SW480 (cell line): ENCODE measurements around the gene TRPM8.
"Not testable (repeated sequence)": the region's sequence is repeated elsewhere in the genome, so short reads cannot be mapped to it uniquely, and the experiment has no call there.

Source experiments
- DNase-seq: peaks from one replicate; pipeline ENCODE4 v3.0.0-alpha.2; 2016; ENCODE audit warnings: low spot score

TRPM8 gene

DNA sequence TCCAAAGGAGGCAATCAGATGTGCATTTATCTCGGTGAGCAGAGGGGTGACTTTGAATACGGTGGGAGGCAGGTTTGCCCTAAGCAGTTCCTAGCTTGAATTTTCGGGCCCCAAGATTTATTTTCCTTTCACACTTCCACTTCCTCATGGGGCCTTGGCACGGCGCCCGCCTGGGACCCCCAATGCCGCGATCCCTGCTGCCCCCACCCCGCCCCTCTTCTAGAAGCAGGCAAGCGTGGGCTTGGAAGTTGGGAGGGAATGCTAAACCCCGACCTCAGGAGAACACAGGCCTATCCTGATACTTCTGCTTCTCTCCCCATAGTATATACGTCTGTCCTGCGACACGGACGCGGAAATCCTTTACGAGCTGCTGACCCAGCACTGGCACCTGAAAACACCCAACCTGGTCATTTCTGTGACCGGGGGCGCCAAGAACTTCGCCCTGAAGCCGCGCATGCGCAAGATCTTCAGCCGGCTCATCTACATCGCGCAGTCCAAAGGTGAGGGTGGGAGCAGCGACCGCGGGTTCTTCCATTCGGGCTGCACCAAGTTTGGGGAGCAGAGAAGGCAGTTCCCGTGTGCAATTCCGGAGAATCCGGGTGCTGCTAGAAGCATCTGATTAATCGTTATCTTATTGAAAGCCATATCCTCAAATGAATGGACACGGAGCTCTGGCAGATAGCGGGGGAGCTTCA is 21.6 kb downstream of the TRPM8 start:
- DNase-seq = no peak

DNA sequence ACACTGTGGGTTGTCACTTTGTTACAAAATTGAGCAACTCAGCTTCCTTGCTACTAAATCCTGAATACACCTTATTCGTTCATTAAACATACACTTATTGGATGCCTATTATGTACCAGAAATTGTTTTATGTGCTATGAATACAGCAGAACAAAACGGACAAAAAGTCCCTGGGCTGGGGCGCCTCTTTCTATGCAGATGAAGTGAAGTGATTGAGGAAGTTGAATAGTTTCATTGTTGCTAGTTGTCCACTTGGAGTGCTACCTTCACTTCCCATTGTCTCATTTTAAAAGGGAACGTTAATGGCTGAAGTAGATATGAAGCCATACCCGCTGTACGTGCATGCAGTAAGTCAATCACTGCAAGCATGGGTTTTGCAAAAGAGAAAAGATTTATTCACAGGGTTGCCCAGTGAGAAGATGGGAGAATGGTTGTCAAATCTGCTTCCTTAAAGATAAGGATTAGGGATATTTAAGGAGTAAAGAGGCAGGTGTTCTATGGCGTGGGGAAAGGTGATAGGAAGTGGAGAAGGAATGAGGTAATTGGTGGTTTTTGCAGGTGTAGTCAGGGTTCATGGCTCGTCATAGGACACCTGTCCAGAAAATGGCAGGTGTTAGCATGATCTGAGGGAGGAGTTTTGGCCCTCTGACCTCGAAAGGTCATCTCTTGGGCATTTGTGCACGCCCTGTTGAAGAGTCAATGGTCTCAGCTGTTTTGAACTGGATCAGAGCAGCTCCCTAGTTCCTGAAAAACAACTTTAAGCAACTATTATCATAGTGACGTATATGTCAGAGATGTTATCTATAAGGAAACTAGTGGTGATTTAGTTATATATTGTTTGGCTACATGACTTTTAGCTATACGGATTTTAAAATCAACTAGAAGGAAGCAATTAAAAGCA is 23.5 kb downstream of the TRPM8 start:
- no peak for DNase-seq

DNA sequence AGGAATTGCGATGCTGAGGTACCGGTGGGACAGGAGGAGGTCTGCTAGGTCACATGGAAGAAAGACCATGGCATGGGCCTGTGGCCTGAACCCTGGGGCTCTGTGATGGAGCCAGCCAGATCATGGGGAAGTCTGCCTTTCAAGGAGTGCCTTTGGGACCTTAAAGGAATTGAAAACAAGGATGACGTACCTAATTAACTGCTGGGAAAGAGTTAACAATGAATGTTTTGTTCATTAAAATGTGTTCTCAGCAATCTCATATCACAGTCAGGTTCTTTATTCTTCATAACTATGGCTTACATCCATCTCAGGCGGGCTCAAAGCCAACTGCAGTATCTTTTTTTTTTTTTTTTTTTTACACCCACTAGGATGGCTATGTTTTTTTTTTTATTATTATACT is 25.6 kb downstream of the TRPM8 start:
- no peak for DNase-seq

DNA sequence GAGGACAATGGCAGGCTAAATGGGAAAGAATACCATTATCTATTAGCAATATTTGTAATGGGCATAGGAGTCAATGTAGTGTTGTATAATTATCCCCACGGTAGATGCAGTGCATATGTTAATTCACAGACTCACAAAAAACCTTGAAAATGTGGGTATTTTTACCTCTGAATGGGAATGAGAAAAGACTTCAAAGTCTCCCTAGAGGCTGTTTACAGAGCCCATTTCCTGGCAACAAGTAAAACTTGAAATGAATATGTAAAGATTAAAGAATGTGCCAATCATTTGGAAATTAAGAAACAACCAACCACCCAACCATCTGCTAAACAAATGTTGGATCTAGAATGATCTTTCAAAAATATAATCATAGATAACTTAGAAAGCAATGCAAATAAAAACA is 27.1 kb downstream of the TRPM8 start:
- DNase-seq = no peak

DNA sequence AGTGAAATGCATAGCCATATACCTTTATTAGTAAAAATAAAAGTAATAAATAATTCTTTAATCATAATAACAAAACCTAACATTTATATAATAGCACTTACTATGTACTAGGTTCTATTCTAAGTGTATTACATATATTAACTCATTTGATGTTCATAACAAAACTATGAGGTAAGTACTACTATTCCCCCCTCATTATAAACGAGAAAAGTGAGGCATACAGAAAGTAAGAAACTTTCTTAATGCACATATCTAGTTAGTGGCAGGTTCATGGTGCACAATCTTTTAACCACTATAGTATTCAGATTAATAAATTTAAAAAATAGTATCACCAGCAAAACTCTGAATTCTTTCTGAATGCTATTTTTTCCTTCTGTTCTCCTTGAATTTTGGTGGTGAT is 27.5 kb downstream of the TRPM8 start:
- no peak for DNase-seq

DNA sequence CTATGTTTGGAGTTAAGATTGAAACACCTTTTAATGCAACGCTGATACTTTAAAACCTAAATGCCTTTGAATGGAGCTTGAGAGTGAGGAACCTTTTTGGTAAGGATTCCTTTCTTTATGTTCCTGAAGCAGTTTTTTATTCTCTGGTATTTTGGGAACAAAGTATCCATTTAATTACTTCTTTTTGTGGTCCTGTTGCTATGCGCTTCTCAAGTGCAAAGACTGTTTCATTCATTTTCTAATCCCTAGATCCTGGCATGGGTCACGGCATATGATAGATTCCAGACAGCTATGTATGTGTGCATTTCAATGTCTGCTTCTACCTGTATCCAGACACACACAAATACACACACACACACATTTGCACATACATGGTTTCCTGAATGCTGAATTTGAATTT is 28.0 kb downstream of the TRPM8 start:
- DNase-seq = no peak

DNA sequence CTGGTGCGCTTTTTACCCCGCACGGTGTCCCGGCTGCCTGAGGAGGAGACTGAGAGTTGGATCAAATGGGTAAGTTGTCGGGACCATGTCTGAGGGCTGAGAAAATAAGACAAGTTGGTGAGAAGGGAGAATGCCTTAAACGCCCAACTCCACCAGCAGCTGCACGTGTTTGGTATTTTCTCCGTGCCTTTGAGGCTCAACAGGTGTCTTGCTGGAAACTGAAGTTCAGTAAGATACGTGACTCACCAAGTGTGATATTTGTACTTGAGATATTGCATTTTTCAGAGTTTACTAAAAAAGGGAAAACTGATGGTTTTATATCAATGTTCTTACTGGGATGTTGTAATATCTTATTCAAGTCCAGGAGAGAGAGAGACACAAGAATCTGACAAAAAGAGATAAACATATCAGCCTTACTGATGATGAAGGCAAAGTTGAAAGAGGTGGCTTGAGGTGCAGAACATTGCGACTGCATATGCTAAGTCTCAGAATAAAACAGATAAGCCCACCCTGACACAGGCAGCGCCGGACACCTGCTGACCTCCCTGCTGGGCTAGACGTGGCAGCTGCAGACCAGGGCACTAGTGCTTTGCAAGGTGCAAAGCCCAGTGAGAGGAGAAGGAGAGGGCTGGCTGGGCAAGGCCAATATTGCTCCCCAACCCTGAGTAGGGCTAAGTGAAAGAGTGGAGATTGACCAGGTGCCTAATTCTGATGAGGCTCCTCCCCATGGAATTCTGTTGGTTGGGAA is 33.1 kb downstream of the TRPM8 start:
- DNase-seq = no peak

DNA sequence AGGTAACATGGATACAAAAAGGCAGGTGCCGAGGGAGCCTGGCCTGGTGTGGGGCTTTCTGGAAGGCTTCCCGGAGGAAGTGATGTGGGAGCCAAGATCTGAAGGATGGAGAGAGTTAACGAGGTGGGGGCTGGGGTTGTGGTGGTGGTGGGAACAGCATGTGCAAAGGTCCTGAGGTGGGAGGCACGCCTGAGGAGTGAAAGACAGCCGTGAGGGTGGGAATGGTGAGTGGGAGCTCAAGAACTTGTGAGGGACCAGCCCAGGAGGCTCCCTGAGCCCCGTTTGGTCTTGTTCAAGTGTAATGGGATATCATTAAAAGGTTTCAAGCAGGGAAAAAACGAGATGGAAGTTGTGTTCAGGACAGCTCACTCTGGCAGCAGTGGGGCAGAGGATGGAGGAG is 35.2 kb downstream of the TRPM8 start:
- no peak for DNase-seq

DNA sequence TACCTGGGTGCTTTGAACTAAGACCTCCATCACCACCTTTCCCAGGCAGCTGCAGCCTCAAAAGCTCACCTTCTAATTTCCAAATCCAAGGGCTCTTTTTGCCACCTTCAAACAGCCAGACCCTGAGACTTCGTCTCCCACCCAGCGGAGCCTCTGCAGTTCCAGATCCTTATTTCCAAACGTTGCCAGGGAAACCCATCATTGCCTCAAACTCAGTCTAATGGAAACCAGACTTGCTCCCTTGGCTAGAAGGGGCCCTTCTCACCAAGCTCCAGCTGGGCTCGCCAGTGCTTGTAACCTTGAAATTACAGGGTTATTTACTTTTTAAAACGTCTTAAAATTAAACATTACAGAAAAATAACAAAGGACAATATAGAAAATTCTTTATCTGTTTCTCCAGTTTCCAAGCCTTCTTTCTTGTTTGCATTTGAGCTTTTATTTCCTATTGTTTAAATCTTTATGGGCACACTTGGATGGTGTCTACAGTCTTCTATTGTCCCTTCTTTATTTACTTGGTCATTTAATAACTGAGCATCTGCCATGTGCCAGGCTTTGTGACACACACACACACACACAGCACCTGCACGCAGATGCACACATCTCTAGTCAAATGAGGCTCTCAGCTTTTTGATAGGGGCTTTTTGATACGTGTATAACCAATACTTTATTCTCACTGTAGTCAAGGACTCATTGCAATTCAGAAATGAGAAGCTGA is 36.1 kb downstream of the TRPM8 start:
- DNase-seq = no peak

DNA sequence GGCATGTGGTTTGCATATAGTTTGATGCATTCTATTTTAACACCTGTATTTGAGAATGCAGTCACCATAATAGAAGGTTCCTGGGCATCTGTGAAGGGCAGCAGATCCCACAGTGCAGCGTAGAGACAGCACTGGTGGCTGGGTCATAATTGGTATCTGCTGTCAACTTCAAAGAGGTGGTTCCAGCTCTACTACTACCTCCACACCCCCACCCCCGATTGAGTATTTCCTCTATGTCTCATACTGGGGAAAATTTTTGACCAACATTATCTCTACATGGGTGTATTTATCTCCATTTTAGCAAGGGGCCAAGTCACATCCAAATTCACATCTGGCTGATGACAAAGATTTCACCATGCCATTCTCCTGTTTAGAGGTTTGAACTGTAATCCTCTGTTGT is 43.0 kb downstream of the TRPM8 start:
- DNase-seq = no peak

DNA sequence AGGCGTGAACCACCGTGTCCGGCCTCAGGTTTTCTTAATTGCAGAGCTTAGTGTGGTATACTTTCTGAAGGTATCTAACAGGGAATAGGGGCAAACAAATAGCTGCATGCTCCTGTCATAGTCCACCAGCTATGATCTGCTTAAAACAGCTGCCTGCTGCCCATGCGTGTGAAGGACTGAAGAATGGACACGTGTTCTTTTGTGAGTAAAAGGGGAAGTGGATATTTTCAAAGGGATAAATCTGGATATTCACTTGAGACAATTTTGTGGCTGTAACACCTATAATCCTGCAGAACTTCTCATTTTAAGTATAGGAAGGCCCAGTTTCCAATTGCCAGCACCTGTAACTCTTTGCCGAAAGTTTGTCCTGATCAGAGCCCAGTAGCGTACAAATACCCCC is 44.7 kb downstream of the TRPM8 start:
- DNase-seq = no peak

DNA sequence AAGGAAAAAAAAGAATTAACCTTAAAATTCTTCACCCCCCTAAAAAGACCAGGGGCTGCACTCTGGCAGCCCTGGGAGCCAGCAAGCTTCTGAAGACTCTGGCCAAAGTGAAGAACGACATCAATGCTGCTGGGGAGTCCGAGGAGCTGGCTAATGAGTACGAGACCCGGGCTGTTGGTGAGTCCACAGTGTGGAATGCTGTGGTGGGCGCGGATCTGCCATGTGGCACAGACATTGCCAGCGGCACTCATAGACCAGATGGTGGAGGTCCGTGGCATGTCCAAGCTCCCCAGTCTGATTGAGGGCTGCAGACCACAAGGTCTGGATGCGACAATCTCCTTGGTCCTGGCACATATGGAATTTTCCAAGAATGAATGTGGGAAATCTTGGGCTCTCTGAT is 47.4 kb downstream of the TRPM8 start:
- peak; percentile 37 for DNase-seq

DNA sequence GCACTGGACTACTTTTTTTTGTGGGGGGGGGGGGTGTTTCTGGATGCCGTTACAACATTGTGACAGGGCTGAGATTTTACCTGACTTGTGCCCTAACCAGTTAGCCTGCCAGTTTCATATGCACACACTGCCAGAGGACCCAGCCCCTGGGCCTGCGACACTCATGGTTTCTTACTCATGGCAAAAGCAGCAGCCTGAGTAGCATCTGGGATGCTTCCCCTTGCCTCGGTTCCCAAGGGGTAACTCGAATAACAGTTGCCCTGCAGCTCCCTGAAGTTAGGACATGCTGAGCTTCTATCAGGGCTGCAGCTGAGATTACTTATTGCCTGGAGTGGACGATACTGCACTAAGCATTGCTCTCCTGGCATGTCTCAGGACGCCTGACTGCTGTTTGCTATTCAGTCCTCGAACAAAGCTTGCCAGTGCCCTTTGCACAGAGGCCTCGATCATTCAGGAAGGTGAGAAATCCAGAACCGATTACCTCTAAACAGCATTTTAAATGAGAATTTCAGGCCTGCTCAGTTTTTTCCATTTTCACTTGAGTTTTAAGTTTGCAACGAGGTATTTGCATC is 47.9 kb downstream of the TRPM8 start:
- DNase-seq = no peak

DNA sequence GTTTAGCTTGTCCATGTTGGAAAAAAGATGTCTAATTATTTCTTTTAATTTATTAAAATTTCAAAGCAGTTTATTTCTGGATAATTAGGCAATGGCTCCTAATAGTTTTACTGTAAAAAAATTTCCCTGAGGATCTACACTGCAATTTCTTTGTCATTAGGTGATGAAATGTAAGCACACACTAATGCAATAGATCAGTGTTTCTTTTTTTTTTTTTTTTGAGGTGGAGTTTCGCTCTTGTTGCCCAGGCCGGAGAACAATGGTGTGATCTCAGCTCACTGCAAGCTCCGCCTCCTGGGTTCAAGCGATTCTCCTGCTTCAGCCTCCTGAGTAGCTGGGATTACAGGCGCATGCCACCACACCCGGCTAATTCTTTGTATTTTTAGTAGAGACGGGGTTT is 48.5 kb downstream of the TRPM8 start:
- not testable (repeated sequence) for DNase-seq

DNA sequence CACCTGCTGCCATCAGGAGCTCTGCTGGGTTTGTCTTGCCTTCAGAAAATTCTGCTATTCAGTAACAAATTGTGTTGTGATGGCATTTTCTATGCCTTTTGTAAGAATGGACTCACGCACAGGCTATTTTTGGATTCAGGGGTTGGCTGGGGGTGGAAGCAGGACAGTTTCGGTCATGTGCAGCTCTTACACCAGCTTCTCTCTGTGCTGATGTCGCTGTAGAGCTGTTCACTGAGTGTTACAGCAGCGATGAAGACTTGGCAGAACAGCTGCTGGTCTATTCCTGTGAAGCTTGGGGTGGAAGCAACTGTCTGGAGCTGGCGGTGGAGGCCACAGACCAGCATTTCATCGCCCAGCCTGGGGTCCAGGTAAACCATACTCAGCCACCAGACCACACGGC is 49.2 kb downstream of the TRPM8 start:
- no peak for DNase-seq

DNA sequence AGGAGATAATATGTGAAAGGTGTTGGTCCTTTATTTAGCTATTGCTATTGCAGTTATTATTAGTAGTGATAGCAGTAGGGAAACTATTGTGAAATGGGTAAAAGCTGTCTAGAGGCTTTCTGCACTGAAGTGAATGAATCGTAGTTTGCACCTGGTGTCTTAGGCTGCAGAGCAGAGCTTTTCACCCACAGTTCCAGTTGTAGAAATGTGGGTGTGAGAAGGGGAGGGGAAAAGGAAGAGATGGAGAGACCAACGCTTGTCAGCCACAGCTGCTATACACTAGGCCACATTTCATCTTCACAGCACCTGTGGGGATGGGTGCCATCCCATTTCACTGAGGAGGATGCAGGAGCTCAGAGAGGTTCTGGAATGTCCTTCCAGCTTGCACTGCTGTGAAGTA is 50.0 kb downstream of the TRPM8 start:
- no peak for DNase-seq

DNA sequence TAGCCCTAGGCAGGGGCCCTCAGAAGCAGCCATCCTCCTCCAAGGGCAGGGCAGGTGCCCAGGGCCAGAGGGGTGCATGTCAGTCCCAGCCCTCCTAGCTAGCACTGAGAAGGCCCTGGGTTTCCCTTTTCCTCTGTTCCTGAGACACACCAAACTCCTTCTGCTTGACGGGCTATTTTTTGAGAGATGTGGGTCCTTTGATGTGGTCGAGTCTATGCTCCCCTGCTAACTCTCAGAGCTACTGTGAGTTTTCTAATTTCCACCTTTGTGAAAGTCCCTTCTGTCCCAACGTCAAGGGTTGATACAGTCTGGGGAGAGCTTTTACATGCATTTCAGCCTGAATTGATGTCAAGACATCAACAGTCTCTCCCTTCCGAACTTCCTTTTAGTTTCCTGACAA is 51.4 kb downstream of the TRPM8 start:
- peak; percentile 21 for DNase-seq

DNA sequence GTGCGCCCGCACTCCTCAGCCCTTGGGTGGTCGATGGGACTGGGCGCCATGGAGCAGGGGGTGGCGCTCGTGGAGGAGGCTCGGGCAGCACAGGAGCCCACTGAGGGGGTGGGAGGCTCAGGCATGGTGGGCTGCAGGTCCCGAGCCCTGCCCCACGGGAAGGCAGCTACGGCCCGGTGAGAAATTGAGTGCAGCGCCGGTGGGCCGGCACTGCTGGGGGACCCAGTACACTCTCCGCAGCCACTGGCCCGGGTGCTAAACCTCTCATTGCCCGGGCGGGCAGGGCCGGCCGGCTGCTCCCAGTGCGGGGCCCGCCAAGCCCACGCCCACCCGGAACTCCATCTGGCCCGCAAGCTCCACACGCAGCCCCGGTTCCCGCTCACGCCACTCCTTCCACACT is 55.3 kb downstream of the TRPM8 start:
- not testable (repeated sequence) for DNase-seq

DNA sequence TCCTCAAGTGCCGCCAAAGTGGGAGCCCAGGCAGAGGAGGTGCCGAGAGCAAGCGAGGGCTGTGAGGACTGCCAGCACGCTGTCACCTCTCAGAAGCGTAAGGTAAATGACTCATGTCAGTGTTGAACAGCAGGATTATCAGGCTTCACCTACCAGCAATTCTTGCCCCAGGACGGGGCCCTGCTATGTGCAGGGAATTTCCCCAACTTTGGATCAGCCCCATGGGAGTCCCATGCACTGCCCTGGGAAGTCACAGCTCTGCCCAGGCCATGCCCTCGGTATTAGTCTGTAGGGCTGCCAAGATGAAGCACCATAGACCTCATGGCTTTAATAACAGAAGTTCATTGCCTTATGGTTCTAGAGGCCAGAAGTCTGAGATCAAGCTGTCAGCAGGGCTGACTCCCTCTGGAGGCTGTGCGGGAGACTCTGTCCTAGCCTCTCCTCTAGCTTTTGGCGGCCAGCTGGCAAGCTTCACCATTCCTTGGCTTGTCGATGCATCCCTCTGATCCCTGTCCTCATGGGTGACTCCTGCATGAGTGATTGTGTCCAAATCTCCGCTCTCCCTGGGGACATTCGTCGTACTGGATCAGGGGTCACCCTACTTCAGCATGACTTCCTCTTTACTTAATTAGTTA is 55.9 kb downstream of the TRPM8 start:
- no peak for DNase-seq

DNA sequence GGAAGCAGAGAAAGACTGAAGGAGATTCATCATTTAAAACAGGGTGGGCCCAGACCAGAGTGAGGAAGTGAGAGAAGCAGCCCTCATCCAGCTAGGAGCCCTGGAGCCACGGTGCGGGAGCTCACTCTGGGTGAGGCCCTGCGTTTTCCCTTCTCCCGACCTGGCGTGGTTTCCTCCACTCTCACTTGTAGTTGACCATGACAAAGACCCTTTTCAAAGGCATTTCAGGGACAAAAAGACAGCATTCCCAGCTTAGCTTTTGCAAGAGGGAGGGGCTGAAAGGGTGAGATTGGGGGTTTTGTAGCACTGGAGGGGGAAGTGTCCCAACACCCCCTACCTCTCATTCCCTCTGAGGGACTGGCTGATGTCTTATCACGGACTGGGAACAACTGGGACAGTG is 56.6 kb downstream of the TRPM8 start:
- DNase-seq = no peak

DNA sequence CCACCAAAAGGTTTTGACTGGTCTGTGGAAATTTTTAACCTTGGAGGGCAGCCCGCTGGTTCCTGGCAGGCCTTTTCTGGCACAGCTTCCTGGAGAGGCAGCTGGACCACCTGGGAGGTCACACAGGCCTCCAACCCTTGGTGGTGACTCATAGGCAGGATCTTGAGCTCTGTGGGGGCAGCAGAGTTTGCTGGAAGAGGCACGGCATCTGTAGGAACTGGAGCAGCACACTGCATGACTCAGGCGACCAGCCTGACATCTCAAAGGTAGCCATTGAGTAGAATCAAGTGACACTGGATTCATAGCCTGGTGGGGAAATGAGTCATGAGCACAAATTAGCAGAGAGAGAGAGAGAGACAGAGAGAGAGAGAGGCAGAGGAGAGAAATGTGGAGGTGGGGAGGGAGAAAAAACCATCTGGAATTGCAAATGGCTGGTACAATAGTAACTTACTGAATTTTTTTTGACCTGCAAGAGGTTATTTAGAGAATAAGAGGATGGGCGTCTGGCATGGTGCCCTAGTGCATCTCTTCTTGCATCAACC is 57.4 kb downstream of the TRPM8 start:
- peak; percentile 90 for DNase-seq
